Measurements from ENCODE around the gene HCFC1R1.

DNA sequence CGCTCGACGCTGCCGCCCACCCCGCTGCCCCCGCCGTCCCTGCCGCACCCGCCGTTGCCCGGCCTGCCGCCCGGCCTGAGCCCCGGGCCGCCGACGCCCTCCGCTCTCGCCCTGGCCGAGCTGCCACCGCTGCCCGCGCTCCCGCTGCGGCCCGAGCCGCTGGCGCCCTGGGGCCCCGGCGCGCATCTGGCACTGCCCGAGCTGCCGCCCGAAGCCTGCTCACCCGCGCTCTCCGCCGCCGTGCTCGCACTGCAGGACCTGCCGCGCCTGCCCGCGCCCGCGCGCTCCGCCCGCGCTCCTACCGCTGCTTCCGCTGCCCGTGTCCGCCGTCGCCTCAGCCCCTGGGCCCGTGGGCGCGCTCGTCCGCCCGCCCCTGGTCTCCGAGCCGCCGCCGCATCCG lies 19.4 kb downstream of the HCFC1R1 start:
- TF ChIP-seq CTCF (IDR thresholded peaks at IDR 0.05; ENCODE audit: borderline replicate concordance, extremely low read depth, low read length, poor library complexity, severe bottlenecking) = no peak
- TF ChIP-seq EZH2 (IDR thresholded peaks at IDR 0.05; ENCODE audit: borderline replicate concordance, low read depth, low read length, severe bottlenecking) = no peak
